Kidney epithelial cell (primary cell): ENCODE results near the gene TP53TG5. TPM values are rescaled to one million over a fixed set of nuclear protein-coding genes. Genes with fewer than 3 reads are reported as not detected.

Experiments used
- DNase-seq: peaks from one replicate; pipeline ENCODE4 v3.0.0-alpha.2; 2010; ENCODE audit warnings: low read depth
- H3K27me3 ChIP-seq: 2 replicates; pipeline ENCODE4 v1.6.0; 2011; ENCODE audit warnings: low read length; ENCODE audit not compliant: control insufficient read depth, insufficient read depth
- H3K36me3 ChIP-seq: 2 replicates; pipeline ENCODE4 v1.5.1; 2011; ENCODE audit warnings: low read length; ENCODE audit not compliant: control insufficient read depth, insufficient read depth
- H3K4me3 ChIP-seq: 2 replicates; pipeline ENCODE4 v1.5.1; 2011; ENCODE audit warnings: low read depth, mild to moderate bottlenecking, control low read depth, low read length
- total RNA-seq: library from RNA; depleted of rRNA; stranded (reverse); fragments of >200 nt; gene quantifications from 2 replicates; pipeline ENCODE4 v1.2.3, GENCODE V29; 2015
- TF ChIP-seq, protein P1 (sequence below): IDR thresholded peaks from 2 replicates; pipeline ENCODE4 v1.5.1; 2011; ENCODE audit warnings: mild to moderate bottlenecking, moderate library complexity, low read length, control low read depth, inconsistent platforms; ENCODE audit not compliant: insufficient read depth, poor library complexity, severe bottlenecking

TP53TG5 gene
- total RNA-seq, 1 donor from 2014 or later, result not detected

DNA sequence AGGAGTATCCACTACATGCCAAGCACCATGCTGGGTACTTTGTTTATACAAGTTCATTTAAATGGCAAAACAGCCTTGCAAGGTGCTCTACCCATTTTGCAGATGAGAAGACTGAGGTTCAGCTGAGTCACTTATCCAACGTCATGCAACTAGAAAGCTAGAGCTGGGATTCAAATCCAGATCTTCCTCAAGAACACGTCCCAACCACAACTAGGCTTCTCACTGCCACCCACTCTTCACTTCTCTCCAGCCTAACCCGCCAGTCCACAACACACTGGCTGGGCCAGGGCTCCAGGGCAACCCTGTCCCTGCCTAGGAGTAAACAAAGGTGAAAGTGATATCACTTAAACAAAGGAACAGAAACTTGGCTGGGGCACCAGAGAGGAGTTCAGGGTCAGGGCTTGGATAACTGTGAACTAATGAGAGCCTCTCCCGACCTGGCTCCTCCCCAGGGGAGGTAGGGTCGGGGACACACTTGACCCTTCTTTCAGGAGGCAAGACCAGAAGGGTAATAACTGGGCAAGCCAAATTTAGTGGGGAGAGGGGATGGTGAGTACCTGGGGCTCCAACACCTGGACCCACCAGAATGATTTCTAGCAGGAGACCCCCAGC, 37.8 kb downstream of the TP53TG5 start:
- H3K36me3 ChIP-seq, result no peaks in the 10 kb centered on the region

DNA sequence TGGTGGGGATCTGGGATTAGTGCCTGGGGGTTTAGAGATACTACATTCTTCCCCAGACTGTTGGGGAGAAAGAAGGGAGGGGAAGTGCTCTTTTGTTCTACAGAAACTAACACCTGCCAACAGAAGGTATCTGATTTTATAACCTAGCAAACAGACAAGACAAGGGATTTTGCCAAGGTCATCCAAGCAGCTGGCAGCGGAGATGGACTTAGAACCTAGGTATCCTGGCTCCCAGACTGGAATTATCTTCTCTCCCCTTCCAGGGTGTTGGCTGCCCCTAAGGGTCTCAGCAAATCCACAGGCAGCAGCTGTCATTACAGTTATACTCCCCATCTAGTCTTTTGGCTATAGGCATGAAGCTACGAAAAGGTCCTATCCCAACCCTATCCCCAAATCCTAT, 38.3 kb downstream of the TP53TG5 start:
- TF ChIP-seq, protein P1, sequence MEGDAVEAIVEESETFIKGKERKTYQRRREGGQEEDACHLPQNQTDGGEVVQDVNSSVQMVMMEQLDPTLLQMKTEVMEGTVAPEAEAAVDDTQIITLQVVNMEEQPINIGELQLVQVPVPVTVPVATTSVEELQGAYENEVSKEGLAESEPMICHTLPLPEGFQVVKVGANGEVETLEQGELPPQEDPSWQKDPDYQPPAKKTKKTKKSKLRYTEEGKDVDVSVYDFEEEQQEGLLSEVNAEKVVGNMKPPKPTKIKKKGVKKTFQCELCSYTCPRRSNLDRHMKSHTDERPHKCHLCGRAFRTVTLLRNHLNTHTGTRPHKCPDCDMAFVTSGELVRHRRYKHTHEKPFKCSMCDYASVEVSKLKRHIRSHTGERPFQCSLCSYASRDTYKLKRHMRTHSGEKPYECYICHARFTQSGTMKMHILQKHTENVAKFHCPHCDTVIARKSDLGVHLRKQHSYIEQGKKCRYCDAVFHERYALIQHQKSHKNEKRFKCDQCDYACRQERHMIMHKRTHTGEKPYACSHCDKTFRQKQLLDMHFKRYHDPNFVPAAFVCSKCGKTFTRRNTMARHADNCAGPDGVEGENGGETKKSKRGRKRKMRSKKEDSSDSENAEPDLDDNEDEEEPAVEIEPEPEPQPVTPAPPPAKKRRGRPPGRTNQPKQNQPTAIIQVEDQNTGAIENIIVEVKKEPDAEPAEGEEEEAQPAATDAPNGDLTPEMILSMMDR, result no peak
- Histone ChIP-seq H3K4me3 (no peak overlapping the region), H3K27me3 (no peaks in the 10 kb centered on the region), H3K36me3 (no peaks in the 10 kb centered on the region)
- DNase-seq, result no peak

More for the DNA sequence above, 37.8 kb downstream of the TP53TG5 start:
- TF ChIP-seq, protein P1, result no peak
- no peak for DNase-seq
- H3K4me3 ChIP-seq, result no peak overlapping the region
- no peaks in the 10 kb centered on the region for H3K27me3 ChIP-seq

DNA sequence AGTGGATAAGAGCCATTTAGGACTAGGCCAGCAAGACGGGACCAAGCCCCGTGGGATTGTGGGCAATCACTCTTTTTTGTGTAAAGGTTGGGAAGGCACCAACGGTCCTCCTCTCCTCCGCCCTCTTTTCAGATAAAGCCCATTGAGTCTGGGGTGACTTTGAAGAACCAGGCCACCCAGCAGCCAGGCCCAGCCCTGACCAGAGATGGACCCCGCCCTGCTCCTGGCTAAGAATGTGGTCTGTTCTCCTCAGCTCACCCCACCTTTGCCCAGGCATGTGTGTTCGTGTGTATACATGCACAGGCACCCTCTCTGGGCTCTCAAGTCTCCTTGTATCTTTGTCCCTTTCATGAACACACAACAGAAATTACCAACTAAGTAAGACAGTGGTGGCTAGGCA, 39.0 kb downstream of the TP53TG5 start:
- TF ChIP-seq, protein P1, result no peak
- H3K4me3 ChIP-seq, result no peak overlapping the region
- no peaks in the 10 kb centered on the region for H3K36me3 ChIP-seq
- no peaks in the 10 kb centered on the region for H3K27me3 ChIP-seq
- no peak for DNase-seq

DNA sequence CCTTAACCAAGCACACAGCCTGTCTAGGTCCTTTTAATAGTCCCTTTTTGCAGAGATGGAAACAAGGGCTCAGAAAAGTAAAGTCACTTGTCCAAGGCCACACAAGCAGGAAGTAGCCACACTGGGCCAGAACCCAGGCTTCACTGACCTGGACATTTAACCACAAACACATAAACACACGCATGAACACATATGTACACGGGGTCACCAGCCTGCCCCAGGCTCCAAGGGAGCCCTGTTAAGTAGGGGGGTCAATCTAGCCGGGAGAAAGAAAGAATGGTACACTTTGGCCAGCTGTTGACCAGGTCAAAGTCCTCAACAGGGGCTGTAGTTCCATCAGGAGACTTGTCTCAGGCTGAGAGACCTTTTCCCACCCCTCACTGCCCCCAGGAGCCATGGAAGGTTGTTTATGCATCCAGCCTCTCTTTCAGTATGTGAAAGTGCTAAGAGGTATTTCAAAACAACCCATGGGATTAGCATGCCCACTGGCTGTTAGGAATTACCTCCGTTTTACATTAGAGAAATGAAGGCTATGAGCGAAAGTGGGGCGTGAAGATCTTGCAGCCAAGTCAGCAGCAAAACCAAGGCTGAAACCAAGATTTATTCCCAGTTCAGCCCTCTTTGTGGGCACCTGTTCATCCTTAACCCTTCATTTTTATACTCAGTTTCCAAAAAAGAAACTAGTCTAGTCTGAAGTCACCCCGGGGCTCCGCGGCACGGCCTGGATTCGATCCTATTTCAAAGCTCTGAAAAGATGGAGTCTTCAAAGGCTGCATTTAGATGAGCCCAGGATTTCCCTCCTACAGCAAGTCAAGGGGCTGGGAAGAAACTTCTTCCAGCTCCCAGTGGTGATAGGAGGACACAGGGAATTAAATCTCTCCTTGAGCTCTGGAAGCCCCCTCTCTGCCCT, 39.7 kb downstream of the TP53TG5 start:
- Histone ChIP-seq H3K36me3 (no peaks in the 10 kb centered on the region), H3K27me3 (no peaks in the 10 kb centered on the region), H3K4me3 (no peak overlapping the region)
- DNase-seq, result no peak
- TF ChIP-seq, protein P1, result no peak

DNA sequence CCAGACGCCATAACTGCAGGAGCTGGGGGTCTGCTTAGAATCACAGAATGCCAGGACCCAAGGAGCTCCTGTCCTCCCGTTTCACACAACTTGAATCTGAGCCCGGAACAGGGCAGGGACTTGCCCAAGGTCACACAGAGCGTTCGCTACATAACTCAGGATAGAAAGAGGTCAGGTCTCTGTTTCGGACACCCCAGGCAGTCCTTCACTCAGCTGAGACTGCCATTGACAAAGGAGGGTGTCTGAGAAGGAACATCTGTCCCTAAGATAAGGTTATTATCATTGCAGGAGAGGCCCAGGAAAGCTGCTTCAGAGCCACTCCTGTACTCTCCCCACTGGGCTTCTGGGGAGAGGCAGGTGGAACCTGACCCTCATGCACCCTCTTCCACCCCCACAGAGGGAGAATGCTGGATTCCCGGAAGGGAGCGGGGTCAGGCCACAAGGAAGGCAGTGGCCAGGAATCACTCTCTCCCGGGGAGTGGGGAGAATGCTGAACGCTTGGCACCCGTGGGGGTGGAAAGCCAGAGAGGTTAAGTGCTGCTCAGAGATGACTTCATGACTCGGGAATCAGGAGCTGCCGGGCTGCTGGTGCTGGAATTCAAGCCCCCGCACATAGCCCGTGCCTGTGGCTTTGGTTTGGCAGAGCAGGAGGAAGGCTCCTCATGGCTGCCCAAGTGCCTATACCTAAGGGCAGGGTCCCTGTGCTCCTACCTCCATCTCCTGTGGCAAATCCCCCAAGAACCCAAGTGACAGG, 40.6 kb downstream of the TP53TG5 start:
- DNase-seq, result peak; percentile 83
- Histone ChIP-seq H3K4me3 (no peak overlapping the region), H3K36me3 (peaks cover 2% of the 10 kb centered on the region), H3K27me3 (no peaks in the 10 kb centered on the region)
- TF ChIP-seq, protein P1, result no peak
